ENCODE data around the gene CSMD2.

CSMD2 gene

DNA sequence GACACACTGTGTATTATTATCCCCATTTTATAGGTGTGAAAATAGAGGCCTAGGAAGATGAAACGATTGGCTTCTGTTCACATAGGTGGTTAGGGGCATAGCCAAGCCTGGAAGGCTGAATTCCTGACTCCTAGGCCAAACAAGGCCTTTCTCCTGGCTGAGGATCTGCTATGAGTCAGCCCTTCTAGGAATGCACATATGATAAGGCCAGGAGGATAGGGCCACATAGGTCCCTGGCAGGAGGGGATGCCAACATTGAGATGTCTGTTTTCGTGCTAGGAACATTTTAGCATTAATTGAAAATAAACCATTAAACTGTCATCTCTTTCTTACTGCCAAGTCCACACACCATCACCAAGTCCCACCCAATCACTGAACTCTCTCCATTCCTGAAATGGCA lies 9.2 kb downstream of the CSMD2 start:
- DNase-seq = no peak

DNA sequence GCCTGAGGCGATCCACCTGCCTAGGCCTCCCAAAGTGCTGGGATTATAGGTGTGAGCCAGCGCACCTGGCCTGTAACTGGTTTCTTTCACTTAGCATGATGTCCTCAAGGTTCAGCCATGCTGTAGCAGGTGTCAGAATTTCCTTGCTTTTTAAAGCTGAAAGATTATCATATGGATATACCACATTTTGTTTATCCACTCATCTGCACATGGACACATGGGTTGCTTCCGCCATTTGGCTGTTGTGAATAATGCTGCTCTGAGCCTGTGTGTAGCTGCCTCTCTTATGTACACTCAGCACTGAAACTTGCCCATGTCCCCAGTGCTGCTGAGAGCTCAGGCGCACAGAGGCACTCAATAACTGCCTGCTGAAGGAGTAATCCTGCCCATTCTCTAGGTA lies 11.8 kb downstream of the CSMD2 start:
- DNase-seq = no peak

- no peak for DNase-seq
Measured at GRCh38 chr1:34149501-34149900, 15.5 kb downstream of the CSMD2 start.

GRCh38 chr1:34147301-34147700 lies 17.7 kb downstream of the CSMD2 start:
- no peak for DNase-seq

DNA sequence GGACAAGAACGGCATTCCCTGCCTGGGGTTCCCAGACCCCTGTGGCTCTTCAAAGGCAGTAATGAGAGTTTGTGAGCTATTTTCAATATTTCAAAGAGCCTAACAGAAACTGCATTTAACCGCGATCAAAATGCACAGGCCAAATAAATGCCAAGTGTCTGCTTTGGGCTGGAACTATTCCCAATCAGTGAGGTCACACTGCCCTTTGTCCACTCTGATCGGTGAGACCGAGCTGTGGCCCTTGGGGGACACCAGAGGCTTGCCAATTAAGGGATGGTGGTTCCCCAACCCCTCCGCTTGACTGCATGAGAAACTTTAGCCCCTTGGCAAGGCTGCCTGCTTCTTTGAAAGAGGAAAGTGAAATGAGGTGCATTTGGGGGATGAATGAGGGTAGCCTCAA lies 20.3 kb downstream of the CSMD2 start:
- no peak for DNase-seq

DNA sequence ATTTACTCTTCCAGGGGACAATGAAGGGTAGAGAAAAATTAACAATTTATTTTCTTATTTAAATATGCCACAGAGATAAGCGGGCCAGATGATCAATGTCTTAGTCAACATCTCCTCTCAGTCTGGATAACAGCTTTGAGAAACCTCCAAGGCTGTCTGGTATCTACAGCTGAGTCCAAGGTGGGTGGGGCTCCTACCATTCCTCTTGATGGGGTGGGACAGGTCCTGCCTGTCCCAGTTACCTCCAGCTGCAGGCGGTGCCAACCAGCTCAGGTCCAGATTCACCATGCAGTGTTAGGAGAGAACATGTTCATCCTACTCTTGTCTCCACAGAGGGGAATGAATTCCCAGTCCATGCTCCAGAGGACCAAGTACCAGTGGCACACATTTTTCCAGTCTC lies 21.1 kb downstream of the CSMD2 start:
- no peak for DNase-seq

- DNase-seq = no peak
Measured at GRCh38 chr1:34140011-34140676, 24.9 kb downstream of the CSMD2 start.

GRCh38 chr1:34137411-34137810 lies 27.6 kb downstream of the CSMD2 start:
- no peak for DNase-seq

DNA sequence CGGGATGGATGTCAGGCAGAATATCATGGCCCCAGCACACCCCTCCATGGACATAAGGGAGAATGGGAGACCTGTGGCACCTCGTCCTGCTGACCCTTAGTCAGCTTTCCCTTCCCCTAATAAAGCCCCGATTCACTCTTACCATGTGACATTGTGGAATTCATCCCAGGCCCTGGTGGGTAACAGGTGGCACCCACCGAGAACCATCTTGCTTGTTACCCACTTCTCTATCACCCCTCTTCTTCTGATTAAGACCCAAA lies 32.9 kb downstream of the CSMD2 start:
- DNase-seq = no peak

DNA sequence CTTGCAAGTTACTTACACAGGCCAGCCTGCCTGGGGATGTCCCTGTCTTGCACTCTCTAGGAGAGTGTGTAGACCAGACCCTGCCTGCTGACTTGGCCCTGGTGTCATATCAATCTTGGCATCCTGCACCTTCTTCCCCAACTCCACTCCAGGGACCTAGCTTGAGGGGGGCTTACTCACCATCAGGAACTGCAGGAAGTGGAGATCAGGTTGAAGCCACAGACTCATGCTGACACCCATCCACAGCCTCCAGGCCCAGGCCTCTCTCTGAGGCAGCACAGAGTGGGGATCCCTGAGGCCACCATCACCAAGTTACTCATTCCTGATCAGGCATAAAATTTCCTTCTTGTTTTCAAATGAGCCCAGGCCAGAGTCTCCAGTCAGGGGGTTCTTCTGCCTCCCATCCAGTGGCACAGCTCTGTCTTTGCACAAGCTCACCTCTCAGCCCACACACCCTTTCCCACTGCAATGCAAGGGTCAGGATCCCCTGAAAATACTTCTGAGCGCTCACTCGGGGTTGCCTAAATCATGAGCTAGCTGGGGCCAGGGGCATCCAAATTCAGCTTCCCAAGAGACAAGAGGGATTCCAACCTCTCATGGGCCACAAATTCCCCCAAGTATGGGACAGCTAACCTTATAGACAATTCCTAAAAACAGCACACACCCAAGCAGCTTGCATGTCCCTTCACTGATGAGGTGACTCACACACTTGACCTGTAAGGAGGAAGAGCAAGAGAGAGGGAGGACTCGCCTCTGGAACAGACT lies 33.5 kb downstream of the CSMD2 start:
- no peak for DNase-seq

GRCh38 chr1:34130306-34130705 lies 34.7 kb downstream of the CSMD2 start:
- DNase-seq = no peak

DNA sequence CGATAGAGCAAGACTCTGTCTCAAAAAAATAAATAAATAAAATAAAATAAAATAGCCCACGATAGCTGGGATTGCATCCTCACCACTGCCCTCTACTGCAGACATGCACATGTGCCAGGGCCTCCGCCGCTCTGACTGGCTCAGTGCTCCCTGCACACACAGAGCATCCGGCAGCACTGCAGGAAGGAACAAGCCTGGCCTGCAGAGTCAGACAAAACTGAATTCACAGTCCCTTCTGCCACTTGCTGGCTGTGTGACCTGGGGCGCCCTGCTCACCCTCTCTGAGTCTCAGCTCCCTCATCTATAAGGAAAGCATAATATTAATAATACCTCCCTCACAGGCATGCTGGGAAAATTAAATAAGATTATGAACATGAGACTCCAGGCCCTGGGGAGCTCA lies 35.4 kb downstream of the CSMD2 start:
- DNase-seq = peak; percentile 1

DNA sequence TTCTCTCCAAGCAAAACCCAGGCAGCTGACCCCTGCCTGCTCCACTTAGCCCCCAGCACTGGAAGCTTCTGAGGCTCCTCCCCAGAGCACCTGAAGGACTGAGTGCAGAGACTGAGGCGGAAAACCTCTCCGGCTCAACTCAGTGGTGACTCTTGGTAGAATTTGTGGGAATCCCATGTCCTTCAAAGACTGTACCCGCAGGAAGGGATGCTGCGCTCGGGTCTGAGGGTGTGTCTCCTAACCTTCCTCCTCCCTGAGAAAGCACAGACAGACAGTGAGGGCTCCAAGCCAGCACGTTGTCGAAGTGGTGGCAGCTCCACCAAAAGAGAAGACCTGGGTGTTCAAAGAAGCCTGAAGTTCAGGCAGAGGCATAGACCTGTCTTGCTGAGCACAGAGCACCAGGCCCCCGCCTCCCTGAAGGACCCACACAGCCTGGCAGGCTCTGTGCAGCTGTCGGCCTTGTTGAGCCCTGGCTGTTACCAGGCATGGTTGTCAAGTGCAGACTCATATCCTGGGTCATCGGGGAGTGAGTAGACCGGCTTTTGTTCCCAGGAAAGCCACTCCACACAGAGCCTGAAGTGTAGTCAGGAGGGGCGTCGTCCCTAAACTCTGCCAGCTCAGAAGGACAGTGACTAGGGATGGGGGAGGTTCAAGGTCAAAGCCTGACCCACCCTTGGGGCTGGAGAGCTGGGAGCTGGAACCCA lies 36.7 kb downstream of the CSMD2 start:
- DNase-seq = no peak

DNA sequence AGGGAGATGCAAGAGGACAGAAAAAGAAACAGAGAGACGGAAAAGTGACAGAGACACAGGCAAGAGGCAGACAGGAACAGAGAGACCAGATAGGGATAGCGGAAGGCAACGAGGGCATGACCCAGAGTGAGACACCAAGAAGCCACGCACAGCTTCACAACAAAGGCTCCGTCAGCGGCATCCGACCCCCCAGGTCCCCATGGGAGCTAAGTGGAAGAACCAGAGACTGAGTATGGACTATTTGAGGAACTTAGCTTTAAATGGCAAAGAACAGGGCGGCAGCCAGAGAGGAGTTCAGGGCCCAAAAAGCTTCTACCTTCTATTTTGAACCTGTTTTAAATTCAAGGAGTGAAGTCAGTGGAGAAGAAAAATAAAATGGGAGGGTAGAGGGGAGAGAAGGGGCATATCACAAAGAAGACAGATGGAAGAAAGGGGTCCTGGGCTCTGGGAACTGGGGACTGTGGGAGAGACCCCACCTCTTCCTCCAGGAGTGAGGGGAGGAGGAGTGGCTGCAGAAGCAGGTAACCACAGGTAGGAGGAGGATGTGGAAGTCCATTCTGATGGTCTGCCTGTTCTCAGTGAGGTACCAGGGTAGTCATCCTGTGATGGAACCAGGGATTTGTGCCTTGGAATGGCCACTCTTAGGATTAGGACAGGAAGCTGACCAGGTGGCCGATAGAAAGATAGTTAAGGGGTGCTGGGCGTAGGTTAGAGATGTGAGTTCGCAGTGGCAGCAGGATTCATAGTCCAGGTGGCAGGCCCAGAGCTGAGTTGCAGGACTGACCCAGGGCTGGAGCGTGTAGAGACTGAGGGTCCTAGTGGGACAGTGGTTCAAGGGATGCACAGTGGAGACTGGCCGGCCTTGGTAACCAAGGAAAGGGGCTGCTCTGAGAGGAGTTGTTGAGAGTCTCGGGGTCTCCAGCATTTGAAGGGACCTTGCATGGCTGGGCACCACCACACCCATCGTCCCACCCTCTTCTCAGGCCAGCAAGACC lies 37.7 kb downstream of the CSMD2 start:
- no peak for DNase-seq

- no peak for DNase-seq
Measured at GRCh38 chr1:34126486-34126885, 38.5 kb downstream of the CSMD2 start.

DNA sequence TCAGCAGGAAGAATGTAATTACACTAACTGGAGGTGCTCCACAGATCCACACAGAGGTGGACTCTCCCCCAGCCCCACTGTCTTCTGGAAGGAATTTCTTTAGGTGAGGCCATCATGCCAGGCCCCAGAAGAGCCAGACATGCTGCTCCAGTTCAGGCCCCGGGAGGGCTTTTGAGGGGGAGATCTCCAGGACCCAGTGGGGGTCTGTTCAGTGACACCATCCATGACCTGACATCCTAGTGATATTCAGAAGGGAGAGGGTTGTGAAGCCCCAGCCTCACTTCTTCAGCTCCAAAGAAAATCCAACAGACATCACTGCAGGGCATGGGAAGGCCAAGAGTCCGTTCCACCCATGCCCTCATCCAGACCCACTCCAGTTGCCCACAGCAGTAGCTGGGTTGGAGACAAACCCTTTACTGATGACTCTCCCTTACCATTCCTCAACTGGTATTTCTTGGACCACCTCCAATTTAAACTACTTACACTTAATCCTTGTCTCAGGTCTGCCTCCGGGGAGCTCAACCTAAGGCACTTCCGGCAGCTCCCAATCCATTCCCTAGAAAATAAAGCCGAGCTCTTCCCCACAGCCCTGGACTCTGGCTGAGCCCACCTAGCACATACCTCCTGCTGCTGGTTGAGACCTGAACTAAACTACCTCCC lies 39.2 kb downstream of the CSMD2 start:
- DNase-seq = no peak

- no peak for DNase-seq
Measured at GRCh38 chr1:34122080-34122932, 42.7 kb downstream of the CSMD2 start.

GRCh38 chr1:34115233-34115632 lies 49.8 kb downstream of the CSMD2 start:
- DNase-seq = no peak

GRCh38 chr1:34113887-34114286 lies 51.1 kb downstream of the CSMD2 start:
- DNase-seq = peak; percentile 25

DNA sequence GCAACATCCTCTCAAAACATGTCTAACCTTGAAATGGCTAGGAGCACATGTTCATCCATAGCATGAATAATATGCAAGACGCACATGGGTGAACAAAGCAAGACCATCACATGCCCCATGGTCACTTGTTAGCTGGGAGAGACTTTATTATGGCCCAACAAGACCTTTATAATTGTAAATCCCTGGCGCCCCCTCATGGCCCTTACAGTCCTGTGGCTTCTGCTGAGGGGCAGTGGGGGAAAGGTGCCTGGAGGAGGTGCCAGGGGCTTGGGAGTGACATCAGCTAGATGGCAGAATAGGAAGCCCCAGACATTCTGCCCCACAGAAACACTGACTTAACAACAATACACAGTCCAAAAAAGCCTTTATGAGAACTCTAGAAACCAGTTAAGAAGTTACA lies 51.7 kb downstream of the CSMD2 start:
- DNase-seq = no peak

DNA sequence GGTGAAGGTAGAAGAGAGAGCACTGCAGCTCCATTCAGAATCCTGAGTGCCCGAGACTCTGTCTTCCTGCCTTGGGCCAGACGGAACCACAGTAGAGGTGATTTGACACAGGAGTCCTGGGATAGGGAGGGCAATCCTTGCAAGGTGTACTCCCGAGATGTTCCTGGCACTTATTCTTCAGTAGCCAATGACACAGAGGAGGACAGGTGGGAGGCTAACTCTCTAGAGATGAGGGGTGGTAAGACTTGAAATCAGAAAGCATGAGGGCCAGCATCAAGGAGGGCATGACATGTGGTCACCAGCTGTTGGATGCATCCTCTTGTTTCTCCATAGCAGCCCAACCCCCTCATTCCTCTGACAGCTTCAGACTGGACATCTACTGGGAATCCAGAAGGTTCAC lies 56.3 kb downstream of the CSMD2 start:
- DNase-seq = no peak

DNA sequence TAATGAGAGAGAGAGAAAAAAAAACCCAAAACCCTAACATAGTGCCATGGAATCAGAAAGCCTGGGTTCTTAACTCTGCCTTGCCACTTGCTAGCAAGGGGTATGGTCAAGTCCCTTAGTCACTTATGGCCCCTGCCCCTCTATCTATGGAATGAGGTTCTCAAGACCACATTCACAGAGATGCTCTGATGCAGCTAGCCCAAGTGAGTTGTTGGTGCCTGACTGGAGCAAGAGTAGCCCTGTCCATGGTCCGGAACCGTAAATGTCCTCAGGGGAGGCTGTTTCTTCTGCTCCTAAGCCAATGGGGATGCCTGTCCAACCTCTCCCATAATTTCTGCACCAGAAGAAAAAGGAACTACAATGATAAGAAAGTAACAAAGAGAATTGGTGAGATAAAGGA lies 56.8 kb downstream of the CSMD2 start:
- no peak for DNase-seq
